B cell (primary cell): ENCODE measurements around the gene ZNF775. TPM values are rescaled to one million over a fixed set of nuclear protein-coding genes. Genes with fewer than 3 reads are reported as not detected.

Experiments
- ATAC-seq: fragments of 200-7000 bp; cut with Tn5 transposase; one replicate; pipeline ENCODE4 v1.10.0; 2021; ENCODE audit warnings: low read depth, mild to moderate bottlenecking, moderate number of reproducible peaks, moderate library complexity
- CTCF ChIA-PET: fragments of 350-600 bp; sonication (Branson Sonifier 250); formaldehyde crosslinking; loops from one replicate; lab custom pipeline; 2021; ENCODE audit warnings: antibody characterized with exemption, inconsistent platforms; lab: Charles Lee
- POLR2A ChIA-PET: fragments of 350-600 bp; sonication (Branson Sonifier 250); formaldehyde crosslinking; loops from one replicate; lab custom pipeline; 2021; ENCODE audit warnings: antibody characterized with exemption; lab: Charles Lee
- DNase-seq: peaks from one replicate; pipeline ENCODE4 v3.0.0; 2013
- H2AFZ ChIP-seq: 2 replicates; pipeline ENCODE4 v1.6.1; 2012; ENCODE audit warnings: mild to moderate bottlenecking, low read depth, low read length; ENCODE audit not compliant: insufficient read depth, poor library complexity, severe bottlenecking
- H3K27ac ChIP-seq, 2 donors: 1 replicate in 1 of 2; 2 replicates in 1 of 2; pipeline ENCODE4 v1.5.1; 2012 to 2013; ENCODE audit warnings: low read length in 2 of 2, mild to moderate bottlenecking in 2 of 2, moderate library complexity in 1 of 2
- H3K27me3 ChIP-seq, 4 experiments: fragments of 200-600 bp in 1 of 4; sonication (generic) in 1 of 4; replicated peaks in 1 of 4; 1 replicate in 2 of 4; 2 replicates in 2 of 4; pipeline versions ENCODE4 v1.6.1 to v1.7.0; 2013 to 2016; ENCODE audit warnings: low read length in 3 of 4, mild to moderate bottlenecking in 2 of 4, mixed read lengths in 1 of 4, moderate library complexity in 1 of 4; ENCODE audit not compliant: insufficient read depth in 4 of 4, control insufficient read depth in 3 of 4; ENCODE audit errors: control extremely low read depth in 1 of 4
- H3K36me3 ChIP-seq, 2 experiments: replicated peaks in 1 of 2; 1 replicate in 1 of 2; 2 replicates in 1 of 2; pipeline versions ENCODE4 v1.6.1 to v1.7.1; 2013; ENCODE audit warnings: low read length in 1 of 2; ENCODE audit not compliant: insufficient read depth in 2 of 2, control insufficient read depth in 1 of 2; ENCODE audit errors: control extremely low read depth in 1 of 2, extremely low read depth in 1 of 2
- H3K4me1 ChIP-seq, 2 donors: fragments of 200-600 bp in 1 of 2; sonication (generic) in 1 of 2; 1 replicate in 1 of 2; 2 replicates in 1 of 2; pipeline versions ENCODE4 v1.5.1 to v1.6.1; 2013 to 2017; ENCODE audit warnings: low read length in 2 of 2; ENCODE audit not compliant: control insufficient read depth in 2 of 2, insufficient read depth in 2 of 2
- H3K4me2 ChIP-seq: replicated peaks from 2 replicates; pipeline ENCODE3; 2012; ENCODE audit warnings: mild to moderate bottlenecking, low read depth, low read length; ENCODE audit not compliant: poor library complexity, severe bottlenecking
- H3K4me3 ChIP-seq, 5 experiments: fragments of 200-600 bp in 1 of 5; sonication (generic) in 1 of 5; 1 replicate in 3 of 5; 2 replicates in 2 of 5; pipeline versions ENCODE4 v1.5.1 to v1.7.0; 2011 to 2016; ENCODE audit warnings: low read length in 4 of 5, mild to moderate bottlenecking in 4 of 5, low read depth in 2 of 5, control low read depth in 1 of 5, moderate library complexity in 1 of 5; ENCODE audit not compliant: insufficient read depth in 1 of 5; ENCODE audit errors: control extremely low read depth in 1 of 5, extremely low read depth in 1 of 5
- H3K79me2 ChIP-seq: fragments of 200-600 bp; sonication (generic); one replicate; pipeline ENCODE4 v1.6.0; 2016; ENCODE audit warnings: low read length; ENCODE audit not compliant: control insufficient read depth, insufficient read depth
- H3K9ac ChIP-seq: fragments of 200-600 bp; sonication (generic); 2 replicates; pipeline ENCODE4 v1.6.1; 2017; ENCODE audit warnings: mild to moderate bottlenecking, low read length, moderate library complexity
- H3K9me3 ChIP-seq, 3 donors: one replicate each; pipeline versions ENCODE4 v1.6.1 to v1.7.1; 2013; ENCODE audit warnings: low read length in 2 of 3; ENCODE audit not compliant: control insufficient read depth in 2 of 3, insufficient read depth in 1 of 3; ENCODE audit errors: control extremely low read depth in 1 of 3
- H4K20me1 ChIP-seq: 2 replicates; pipeline ENCODE4 v1.6.0; 2012; ENCODE audit warnings: mild to moderate bottlenecking, low read length; ENCODE audit not compliant: insufficient read depth, control insufficient read depth, poor library complexity, severe bottlenecking
- H3K27ac Mint-ChIP-seq: one replicate; pipeline ENCODE4 v1.8.0; 2021; ENCODE audit warnings: mixed read lengths
- H3K27me3 Mint-ChIP-seq: one replicate; pipeline ENCODE4 v1.8.0; 2021; ENCODE audit warnings: mixed read lengths
- H3K4me1 Mint-ChIP-seq: one replicate; pipeline ENCODE4 v1.8.0; 2021; ENCODE audit warnings: mixed read lengths
- H3K4me3 Mint-ChIP-seq: one replicate; pipeline ENCODE4 v1.8.0; 2021; ENCODE audit warnings: mixed read lengths
- H3K9me3 Mint-ChIP-seq: one replicate; pipeline ENCODE4 v1.8.0; 2022; ENCODE audit warnings: mixed read lengths; ENCODE audit not compliant: insufficient read depth
- EZH2 ChIP-seq: IDR thresholded peaks from 2 replicates; pipeline ENCODE4 v1.6.1; 2012; ENCODE audit warnings: borderline replicate concordance, low read depth, mild to moderate bottlenecking, moderate library complexity, low read length; ENCODE audit not compliant: insufficient read depth, poor library complexity, severe bottlenecking
- WGBS: methylation state at CpG from one replicate; pipeline ENCODE4 v1.1.5; 2013; ENCODE audit warnings: missing lambda C conversion rate; ENCODE audit not compliant: insufficient coverage; 5-methylcytosine and 5-hydroxymethylcytosine counted together
- intact Hi-C: fragments of 100-400 bp; cut with micrococcal nuclease; formaldehyde crosslinking; loops from one replicate; pipeline ENCODE4 v1.10.0; 2022
- polyA plus RNA-seq: library from polyadenylated mRNA; depleted of rRNA; stranded (reverse); fragments of >200 nt; gene quantifications from 2 replicates; pipeline ENCODE4 v1.2.3, GENCODE V29; 2012
- total RNA-seq, 2 donors: library from RNA; stranded (reverse); fragments of 120-200 nt in 1 of 2; gene quantifications; 1 replicate in 1 of 2; 2 replicates in 1 of 2; pipeline versions ENCODE4 v1.2.3 to v1.2.4, GENCODE V29; 2013 to 2022
- TF ChIP-seq, protein P1 (sequence below): fragments of 200-600 bp; IDR thresholded peaks from one replicate; pipeline ENCODE4 v1.8.0; 2022; ENCODE audit warnings: antibody characterized with exemption, mild to moderate bottlenecking

The ZNF775 gene
- total and polyA plus RNA-seq, 2 donors (not counting 1 experiment from before 2014, with no cell fraction given), result 4.2 to 12.1 TPM

DNA sequence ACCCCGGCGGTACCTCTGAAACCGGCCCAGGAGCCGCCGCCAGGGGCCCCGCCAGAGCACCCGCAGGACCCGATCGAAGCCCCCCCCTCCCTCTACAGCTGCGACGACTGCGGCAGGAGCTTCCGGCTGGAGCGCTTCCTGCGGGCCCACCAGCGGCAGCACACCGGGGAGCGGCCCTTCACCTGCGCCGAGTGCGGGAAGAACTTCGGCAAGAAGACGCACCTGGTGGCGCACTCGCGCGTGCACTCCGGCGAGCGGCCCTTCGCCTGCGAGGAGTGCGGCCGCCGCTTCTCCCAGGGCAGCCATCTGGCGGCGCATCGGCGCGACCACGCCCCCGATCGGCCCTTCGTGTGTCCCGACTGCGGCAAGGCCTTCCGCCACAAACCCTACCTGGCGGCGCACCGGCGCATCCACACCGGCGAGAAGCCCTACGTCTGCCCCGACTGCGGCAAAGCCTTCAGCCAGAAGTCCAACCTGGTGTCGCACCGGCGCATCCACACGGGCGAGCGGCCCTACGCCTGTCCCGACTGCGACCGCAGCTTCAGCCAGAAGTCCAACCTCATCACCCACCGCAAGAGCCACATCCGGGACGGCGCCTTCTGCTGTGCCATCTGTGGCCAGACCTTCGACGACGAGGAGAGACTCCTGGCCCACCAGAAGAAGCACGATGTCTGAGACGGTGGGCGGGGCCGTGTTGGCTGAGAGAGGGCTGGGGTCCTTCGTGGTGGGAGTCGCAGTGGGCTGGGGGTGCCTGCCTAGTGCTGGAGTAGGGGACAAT, 6.7 kb upstream of the ZNF775 start:
- peak overlapping the region; percentile 7 for H3K4me3 Mint-ChIP-seq
- H3K4me1 Mint-ChIP-seq, result peaks cover 72% of the 10 kb centered on the region
- peaks cover 0 to 36% of the 10 kb centered on the region in 2 experiments for H3K36me3 ChIP-seq
- no peak overlapping the region for H3K27ac ChIP-seq
- peaks cover 19 to 55% of the 10 kb centered on the region in 2 donors for H3K4me1 ChIP-seq
- 98% methylated on average over 79 of the region's 79 CpGs for WGBS
- no peak overlapping the region for H2AFZ ChIP-seq
- no peak overlapping the region for H3K4me3 ChIP-seq
- CTCF ChIA-PET, result no interaction called here
- H3K9me3 Mint-ChIP-seq, result no peaks in the 10 kb centered on the region
- no peak overlapping the region for H3K9ac ChIP-seq
- peaks cover 33% of the 10 kb centered on the region for H3K79me2 ChIP-seq
- no peak overlapping the region for H3K4me2 ChIP-seq
- peak overlapping the region; percentile 53 for H3K27ac Mint-ChIP-seq
- no peaks in the 10 kb centered on the region for H3K9me3 ChIP-seq
- POLR2A ChIA-PET, result interaction anchor here (1.0 kb wide), 1 partner anchor 33 kb away, joined by 3 read pairs; a partner anchor contains a TSS
- no peaks in the 10 kb centered on the region for H3K27me3 ChIP-seq
- peaks cover 26% of the 10 kb centered on the region for H4K20me1 ChIP-seq
- TF ChIP-seq EZH2, result no peak
- TF ChIP-seq, protein P1, sequence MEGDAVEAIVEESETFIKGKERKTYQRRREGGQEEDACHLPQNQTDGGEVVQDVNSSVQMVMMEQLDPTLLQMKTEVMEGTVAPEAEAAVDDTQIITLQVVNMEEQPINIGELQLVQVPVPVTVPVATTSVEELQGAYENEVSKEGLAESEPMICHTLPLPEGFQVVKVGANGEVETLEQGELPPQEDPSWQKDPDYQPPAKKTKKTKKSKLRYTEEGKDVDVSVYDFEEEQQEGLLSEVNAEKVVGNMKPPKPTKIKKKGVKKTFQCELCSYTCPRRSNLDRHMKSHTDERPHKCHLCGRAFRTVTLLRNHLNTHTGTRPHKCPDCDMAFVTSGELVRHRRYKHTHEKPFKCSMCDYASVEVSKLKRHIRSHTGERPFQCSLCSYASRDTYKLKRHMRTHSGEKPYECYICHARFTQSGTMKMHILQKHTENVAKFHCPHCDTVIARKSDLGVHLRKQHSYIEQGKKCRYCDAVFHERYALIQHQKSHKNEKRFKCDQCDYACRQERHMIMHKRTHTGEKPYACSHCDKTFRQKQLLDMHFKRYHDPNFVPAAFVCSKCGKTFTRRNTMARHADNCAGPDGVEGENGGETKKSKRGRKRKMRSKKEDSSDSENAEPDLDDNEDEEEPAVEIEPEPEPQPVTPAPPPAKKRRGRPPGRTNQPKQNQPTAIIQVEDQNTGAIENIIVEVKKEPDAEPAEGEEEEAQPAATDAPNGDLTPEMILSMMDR, result no peak
- no peak for ATAC-seq
- DNase-seq, result no peak
- intact Hi-C loops, result no loop called here
- no peaks in the 10 kb centered on the region for H3K27me3 Mint-ChIP-seq
